Measurements from ENCODE around the gene EML1. TPM values are rescaled to one million over a fixed set of nuclear protein-coding genes. Genes with fewer than 3 reads are reported as not detected.

Gene EML1
- total RNA-seq, 4 donors from 2014 or later: 92.3 to 131 (median 119) TPM

DNA sequence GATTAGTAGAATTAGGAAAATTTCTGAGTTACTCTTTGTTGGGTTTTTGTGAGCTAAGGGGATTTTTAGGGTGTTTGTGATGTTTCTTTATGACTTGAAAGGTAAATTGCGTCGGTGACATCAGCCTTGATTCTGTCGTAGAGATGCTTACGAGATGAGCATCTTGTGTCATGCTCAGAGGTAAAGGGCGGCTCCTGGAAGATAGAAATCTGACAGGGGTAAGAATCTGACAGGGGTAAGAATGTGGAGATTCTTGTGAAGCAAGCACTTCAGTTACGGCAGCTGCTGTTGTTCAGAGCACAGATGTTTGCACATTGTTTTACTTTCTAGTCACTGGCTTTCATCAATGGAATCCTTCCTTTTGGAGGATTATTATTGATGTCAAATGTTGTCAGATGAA is 22.5 kb downstream of the EML1 start:
- intact Hi-C loops (cut with DNase I): no loop called here
- H3K4me1 ChIP-seq: peaks cover 2 to 77% (median 39%) of the 10 kb centered on the region in 4 donors
- H3K4me3 ChIP-seq: no peak overlapping the region
- no peak overlapping the region for H3K27ac ChIP-seq (replicated peaks in 1 of 4)
- TF ChIP-seq, protein P1, sequence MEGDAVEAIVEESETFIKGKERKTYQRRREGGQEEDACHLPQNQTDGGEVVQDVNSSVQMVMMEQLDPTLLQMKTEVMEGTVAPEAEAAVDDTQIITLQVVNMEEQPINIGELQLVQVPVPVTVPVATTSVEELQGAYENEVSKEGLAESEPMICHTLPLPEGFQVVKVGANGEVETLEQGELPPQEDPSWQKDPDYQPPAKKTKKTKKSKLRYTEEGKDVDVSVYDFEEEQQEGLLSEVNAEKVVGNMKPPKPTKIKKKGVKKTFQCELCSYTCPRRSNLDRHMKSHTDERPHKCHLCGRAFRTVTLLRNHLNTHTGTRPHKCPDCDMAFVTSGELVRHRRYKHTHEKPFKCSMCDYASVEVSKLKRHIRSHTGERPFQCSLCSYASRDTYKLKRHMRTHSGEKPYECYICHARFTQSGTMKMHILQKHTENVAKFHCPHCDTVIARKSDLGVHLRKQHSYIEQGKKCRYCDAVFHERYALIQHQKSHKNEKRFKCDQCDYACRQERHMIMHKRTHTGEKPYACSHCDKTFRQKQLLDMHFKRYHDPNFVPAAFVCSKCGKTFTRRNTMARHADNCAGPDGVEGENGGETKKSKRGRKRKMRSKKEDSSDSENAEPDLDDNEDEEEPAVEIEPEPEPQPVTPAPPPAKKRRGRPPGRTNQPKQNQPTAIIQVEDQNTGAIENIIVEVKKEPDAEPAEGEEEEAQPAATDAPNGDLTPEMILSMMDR (IDR thresholded peaks at IDR 0.05): no peak
- TF ChIP-seq POLR2AphosphoS5 (IDR thresholded peaks at IDR 0.05) (no peak), POLR2A (IDR thresholded peaks at IDR 0.05; ENCODE audit: low read depth) (no peak), EP300 (IDR thresholded peaks at IDR 0.05) (no peak)
- no peak for DNase-seq (ENCODE audit: extremely low spot score)
- no peaks in the 10 kb centered on the region for H3K9me3 ChIP-seq
- WGBS: 51% methylated on average over 6 of the region's 6 CpGs
- no peaks in the 10 kb centered on the region for H3K27me3 ChIP-seq
- H3K36me3 ChIP-seq: peaks cover 0 to 3% (median 0%) of the 10 kb centered on the region in 4 donors

DNA sequence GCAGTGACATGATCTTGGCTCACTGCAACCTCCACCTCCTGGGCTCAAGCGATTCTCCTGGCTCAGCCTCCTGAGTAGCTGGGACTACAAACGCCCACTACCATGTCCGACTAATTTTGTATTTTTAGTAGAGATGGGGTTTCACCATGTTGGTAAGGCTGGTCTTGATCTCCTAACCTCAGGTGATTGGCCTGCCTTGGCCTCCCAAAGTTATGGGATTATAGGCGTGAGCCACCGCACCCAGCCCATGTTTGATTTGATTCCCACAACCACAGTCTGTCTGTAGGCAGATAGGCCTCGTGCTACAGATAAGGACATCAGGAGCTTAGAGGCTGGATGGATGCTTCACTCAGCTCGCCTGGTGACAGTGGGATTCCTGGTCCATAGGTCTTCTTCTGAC is 23.0 kb downstream of the EML1 start:
- Histone ChIP-seq H3K4me3 (no peak overlapping the region), H3K9me3 (no peaks in the 10 kb centered on the region), H3K36me3 (peaks cover 0 to 3% (median 0%) of the 10 kb centered on the region in 4 donors), H3K27ac (replicated peaks in 1 of 4) (peak overlapping the region in 2 of 4 donors; percentile 22 to 48), H3K4me1 (peaks cover 2 to 72% (median 39%) of the 10 kb centered on the region in 4 donors), H3K27me3 (no peaks in the 10 kb centered on the region)
- WGBS: 69% methylated on average over 7 of the region's 7 CpGs
- TF ChIP-seq EP300 (IDR thresholded peaks at IDR 0.05) (no peak), POLR2AphosphoS5 (IDR thresholded peaks at IDR 0.05) (no peak), POLR2A (IDR thresholded peaks at IDR 0.05; ENCODE audit: low read depth) (no peak)
- TF ChIP-seq, protein P1 (IDR thresholded peaks at IDR 0.05): no peak
- no peak for DNase-seq (ENCODE audit: extremely low spot score)
- intact Hi-C loops (cut with DNase I): no loop called here

DNA sequence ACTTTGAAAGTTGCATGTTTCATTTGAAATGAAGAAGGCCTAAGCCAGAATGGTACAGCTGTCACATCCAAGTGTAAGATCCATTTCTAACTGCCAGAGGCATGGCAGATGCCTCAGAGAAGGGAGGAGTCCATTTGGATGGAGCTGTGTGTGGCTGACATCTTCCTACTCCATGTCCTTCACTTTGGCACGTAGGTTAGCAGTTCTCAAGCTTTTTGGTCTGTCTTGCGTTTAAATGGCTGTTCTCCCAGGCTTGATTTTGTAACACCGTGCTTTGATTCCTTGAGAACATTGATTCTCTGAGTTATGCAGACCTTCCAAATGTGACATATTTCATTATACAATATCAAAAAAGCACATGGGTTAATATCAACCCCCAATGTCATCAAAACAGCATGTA is 23.4 kb downstream of the EML1 start:
- TF ChIP-seq POLR2A (IDR thresholded peaks at IDR 0.05; ENCODE audit: low read depth) (no peak), EP300 (IDR thresholded peaks at IDR 0.05) (no peak), POLR2AphosphoS5 (IDR thresholded peaks at IDR 0.05) (no peak)
- TF ChIP-seq, protein P1 (IDR thresholded peaks at IDR 0.05): no peak
- no peak for DNase-seq (ENCODE audit: extremely low spot score)
- peaks cover 7 to 72% (median 37%) of the 10 kb centered on the region in 4 donors for H3K4me1 ChIP-seq
- no peaks in the 10 kb centered on the region for H3K27me3 ChIP-seq
- intact Hi-C loops (cut with DNase I): no loop called here
- peaks cover 0 to 3% (median 0%) of the 10 kb centered on the region in 4 donors for H3K36me3 ChIP-seq
- H3K27ac ChIP-seq (replicated peaks in 1 of 4): peak overlapping the region in 2 of 4 donors; percentile 22 to 48
- WGBS: 58% methylated on average over 3 of the region's 3 CpGs
- H3K9me3 ChIP-seq: no peaks in the 10 kb centered on the region
- H3K4me3 ChIP-seq: no peak overlapping the region

DNA sequence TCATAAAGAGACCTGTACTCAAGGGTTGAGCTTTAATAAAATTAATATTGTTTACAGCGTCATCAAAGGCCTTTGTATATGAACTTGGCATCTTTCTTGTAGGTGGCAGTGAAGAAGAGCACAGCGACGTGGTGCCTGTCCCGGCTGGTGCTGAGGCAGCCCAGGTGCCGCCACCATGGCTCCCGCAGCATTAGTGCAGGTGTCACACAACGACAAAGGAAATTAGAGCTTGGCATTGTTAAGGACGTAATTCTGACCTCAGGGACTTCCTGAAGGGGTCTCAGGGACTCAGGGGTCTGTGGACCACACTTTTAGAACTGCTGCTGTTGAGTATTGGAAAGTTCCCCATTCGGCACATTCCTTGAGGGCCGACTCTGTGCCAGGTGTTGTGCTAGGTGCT is 24.1 kb downstream of the EML1 start:
- intact Hi-C loops (cut with DNase I): no loop called here
- DNase-seq (ENCODE audit: extremely low spot score): no peak
- 94% methylated on average over 10 of the region's 10 CpGs for WGBS
- Histone ChIP-seq H3K27me3 (no peaks in the 10 kb centered on the region), H3K9me3 (no peaks in the 10 kb centered on the region), H3K4me1 (peaks cover 9 to 72% (median 36%) of the 10 kb centered on the region in 4 donors), H3K4me3 (no peak overlapping the region), H3K27ac (replicated peaks in 1 of 4) (no peak overlapping the region), H3K36me3 (peaks cover 0 to 3% (median 0%) of the 10 kb centered on the region in 4 donors)
- no peak for TF ChIP-seq EP300 (IDR thresholded peaks at IDR 0.05)
- no peak for TF ChIP-seq POLR2A (IDR thresholded peaks at IDR 0.05; ENCODE audit: low read depth)
- TF ChIP-seq, protein P1 (IDR thresholded peaks at IDR 0.05): no peak
- TF ChIP-seq POLR2AphosphoS5 (IDR thresholded peaks at IDR 0.05): no peak

DNA sequence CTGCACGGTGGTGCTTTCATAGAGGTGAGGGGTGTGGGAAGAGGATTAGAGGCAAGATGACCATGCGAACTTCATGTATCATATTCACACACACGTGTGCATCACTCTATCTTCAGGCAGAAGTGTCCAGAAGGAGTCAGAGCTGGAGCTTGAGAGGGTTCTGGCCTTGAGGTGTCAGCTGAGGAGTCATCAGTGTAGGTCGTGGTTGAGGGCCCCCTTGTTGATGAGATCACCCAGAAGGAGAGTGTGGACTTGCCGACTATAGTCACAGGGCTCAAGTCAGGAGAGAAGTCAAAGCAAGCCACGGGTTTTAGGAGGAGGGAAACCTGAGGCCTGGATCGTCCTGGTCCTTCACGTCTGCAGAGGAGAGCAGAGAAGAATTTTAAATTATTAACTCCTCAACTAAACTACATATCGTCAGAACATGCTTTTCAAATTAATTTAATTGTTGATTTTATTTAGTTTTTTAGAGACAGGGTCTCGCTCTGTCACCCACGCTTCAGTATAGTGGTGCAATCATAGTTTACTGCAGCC is 25.4 kb downstream of the EML1 start:
- TF ChIP-seq POLR2A (IDR thresholded peaks at IDR 0.05; ENCODE audit: low read depth) (no peak), POLR2AphosphoS5 (IDR thresholded peaks at IDR 0.05) (no peak), EP300 (IDR thresholded peaks at IDR 0.05) (no peak)
- TF ChIP-seq, protein P1 (IDR thresholded peaks at IDR 0.05): no peak
- no peaks in the 10 kb centered on the region for H3K27me3 ChIP-seq
- H3K36me3 ChIP-seq: peaks cover 0 to 3% (median 0%) of the 10 kb centered on the region in 4 donors
- WGBS: 82% methylated on average over 11 of the region's 11 CpGs
- H3K27ac ChIP-seq (replicated peaks in 1 of 4): no peak overlapping the region
- peaks cover 9 to 73% (median 36%) of the 10 kb centered on the region in 4 donors for H3K4me1 ChIP-seq
- intact Hi-C loops (cut with DNase I): no loop called here
- no peak overlapping the region for H3K4me3 ChIP-seq
- H3K9me3 ChIP-seq: no peaks in the 10 kb centered on the region
- no peak for DNase-seq (ENCODE audit: extremely low spot score)

All from esophagus muscularis mucosa (tissue), 4 donors.